SK-N-SH treated with all-trans-retinoic acid at 6 μM for 48 hours (cell line): ENCODE measurements around the gene USP35.

Experiments used
- ATAC-seq: fragments of 200-7000 bp; cut with Tn5 transposase; 3 replicates; pipeline ENCODE4 v1.9.1; 2020; ENCODE audit warnings: mild to moderate bottlenecking, moderate library complexity
- ARNTL ChIP-seq: fragments of 450-650 bp; formaldehyde crosslinking; IDR thresholded peaks from 2 replicates; pipeline ENCODE4 v1.5.0; 2020; ENCODE audit warnings: low read depth, mild to moderate bottlenecking, moderate library complexity, borderline replicate concordance
- BACH2 ChIP-seq: fragments of 250-450 bp; sonication (Bioruptor Pico); IDR thresholded peaks from 2 replicates; pipeline ENCODE4 v1.9.0; 2021; ENCODE audit warnings: mild to moderate bottlenecking, borderline replicate concordance
- CSDC2 ChIP-seq: fragments of 250-450 bp; sonication (Bioruptor Pico); IDR thresholded peaks from 2 replicates; pipeline ENCODE4 v1.5.0; 2020; ENCODE audit warnings: mild to moderate bottlenecking, moderate library complexity
- GLIS3 ChIP-seq: fragments of 250-450 bp; sonication (Bioruptor Pico); IDR thresholded peaks from 2 replicates; pipeline ENCODE4 v1.5.0; 2020; ENCODE audit warnings: mild to moderate bottlenecking, moderate library complexity
- ISL1 ChIP-seq: fragments of 250-450 bp; sonication (Bioruptor Pico); IDR thresholded peaks from 2 replicates; pipeline ENCODE4 v2.1.2; 2022; ENCODE audit warnings: mild to moderate bottlenecking, moderate library complexity
- OSR1 ChIP-seq: fragments of 250-450 bp; sonication (Bioruptor Pico); IDR thresholded peaks from 2 replicates; pipeline ENCODE4 v1.8.0; 2022; ENCODE audit warnings: moderate library complexity, mild to moderate bottlenecking, inconsistent platforms
- POU6F1 ChIP-seq: fragments of 250-450 bp; sonication (Bioruptor Pico); IDR thresholded peaks from 2 replicates; pipeline ENCODE4 v1.8.0; 2021; ENCODE audit warnings: low read depth, mild to moderate bottlenecking, moderate library complexity, borderline replicate concordance
- PPARA ChIP-seq: fragments of 250-450 bp; sonication (Bioruptor Pico); IDR thresholded peaks from 2 replicates; pipeline ENCODE4 v1.5.0; 2020; ENCODE audit warnings: mild to moderate bottlenecking, borderline replicate concordance
- SNAI2 ChIP-seq: fragments of 250-450 bp; sonication (Bioruptor Pico); IDR thresholded peaks from 2 replicates; pipeline ENCODE4 v1.5.0; 2020; ENCODE audit warnings: mild to moderate bottlenecking, moderate library complexity
- TCF4 ChIP-seq: fragments of 250-450 bp; sonication (Bioruptor Pico); IDR thresholded peaks from 2 replicates; pipeline ENCODE4 v1.8.0; 2021; ENCODE audit warnings: mild to moderate bottlenecking, moderate library complexity, borderline replicate concordance
- TOX ChIP-seq: fragments of 250-450 bp; sonication (Bioruptor Pico); IDR thresholded peaks from 2 replicates; pipeline ENCODE4 v1.8.0; 2021; ENCODE audit warnings: mild to moderate bottlenecking, moderate library complexity, borderline replicate concordance
- TSHZ2 ChIP-seq: fragments of 250-450 bp; sonication (Bioruptor Pico); IDR thresholded peaks from 2 replicates; pipeline ENCODE4 v1.5.0; 2020; ENCODE audit warnings: mild to moderate bottlenecking, moderate library complexity
- ZC3H10 ChIP-seq: fragments of 250-450 bp; sonication (Bioruptor Pico); IDR thresholded peaks from 2 replicates; pipeline ENCODE4 v1.5.1; 2021; ENCODE audit warnings: mild to moderate bottlenecking, moderate library complexity
- ZFP3 ChIP-seq: fragments of 250-450 bp; sonication (Bioruptor Pico); IDR thresholded peaks from 2 replicates; pipeline ENCODE4 v1.5.0; 2020; ENCODE audit warnings: mild to moderate bottlenecking, moderate library complexity
- ZFP30 ChIP-seq: fragments of 450-650 bp; formaldehyde crosslinking; IDR thresholded peaks from 2 replicates; pipeline ENCODE4 v1.5.0; 2022; ENCODE audit warnings: mild to moderate bottlenecking, moderate library complexity
- ZNF565 ChIP-seq: fragments of 450-650 bp; formaldehyde crosslinking; conservative IDR thresholded peaks from 2 replicates; pipeline ENCODE4 v1.5.0; 2020; ENCODE audit warnings: low read depth, mild to moderate bottlenecking, moderate library complexity
- ZNF8 ChIP-seq: fragments of 450-650 bp; formaldehyde crosslinking; IDR thresholded peaks from 2 replicates; pipeline ENCODE4 v1.5.0; 2020; ENCODE audit warnings: mild to moderate bottlenecking, moderate library complexity
- TF ChIP-seq, protein P1 (sequence below): fragments of 250-450 bp; sonication (Bioruptor Pico); IDR thresholded peaks from 2 replicates; pipeline ENCODE4 v1.5.1; 2020; ENCODE audit warnings: low read depth, mild to moderate bottlenecking, moderate library complexity
- TF ChIP-seq, protein P2 (sequence below): fragments of 250-450 bp; sonication (Bioruptor Pico); IDR thresholded peaks from 2 replicates; pipeline ENCODE4 v1.5.1; 2021; ENCODE audit warnings: mild to moderate bottlenecking, moderate library complexity
- TF ChIP-seq, protein P3 (sequence below): fragments of 250-450 bp; sonication (Bioruptor Pico); IDR thresholded peaks from 2 replicates; pipeline ENCODE4 v1.8.0; 2020; ENCODE audit warnings: mild to moderate bottlenecking, moderate library complexity, borderline replicate concordance

The USP35 gene

GRCh38 chr11:78213526-78214330 is 25.0 kb downstream of the USP35 start:
- ATAC-seq, result no peak
- TF ChIP-seq ZNF565, result no peak
- no peak for TF ChIP-seq ZC3H10 (CRISPR knock-in tag)
- TF ChIP-seq CSDC2, result no peak
- TF ChIP-seq TOX (CRISPR knock-in tag), result no peak
- TF ChIP-seq, protein P1, sequence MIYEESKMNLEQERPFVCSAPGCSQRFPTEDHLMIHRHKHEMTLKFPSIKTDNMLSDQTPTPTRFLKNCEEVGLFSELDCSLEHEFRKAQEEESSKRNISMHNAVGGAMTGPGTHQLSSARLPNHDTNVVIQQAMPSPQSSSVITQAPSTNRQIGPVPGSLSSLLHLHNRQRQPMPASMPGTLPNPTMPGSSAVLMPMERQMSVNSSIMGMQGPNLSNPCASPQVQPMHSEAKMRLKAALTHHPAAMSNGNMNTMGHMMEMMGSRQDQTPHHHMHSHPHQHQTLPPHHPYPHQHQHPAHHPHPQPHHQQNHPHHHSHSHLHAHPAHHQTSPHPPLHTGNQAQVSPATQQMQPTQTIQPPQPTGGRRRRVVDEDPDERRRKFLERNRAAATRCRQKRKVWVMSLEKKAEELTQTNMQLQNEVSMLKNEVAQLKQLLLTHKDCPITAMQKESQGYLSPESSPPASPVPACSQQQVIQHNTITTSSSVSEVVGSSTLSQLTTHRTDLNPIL (CRISPR knock-in tag), result no peak
- no peak for TF ChIP-seq POU6F1
- no peak for TF ChIP-seq BACH2 (CRISPR knock-in tag)
- TF ChIP-seq ZFP3 (CRISPR knock-in tag), result no peak
- TF ChIP-seq TSHZ2 (CRISPR knock-in tag), result no peak
- no peak for TF ChIP-seq ZFP30 (CRISPR knock-in tag)
- TF ChIP-seq OSR1 (CRISPR knock-in tag), result no peak

DNA sequence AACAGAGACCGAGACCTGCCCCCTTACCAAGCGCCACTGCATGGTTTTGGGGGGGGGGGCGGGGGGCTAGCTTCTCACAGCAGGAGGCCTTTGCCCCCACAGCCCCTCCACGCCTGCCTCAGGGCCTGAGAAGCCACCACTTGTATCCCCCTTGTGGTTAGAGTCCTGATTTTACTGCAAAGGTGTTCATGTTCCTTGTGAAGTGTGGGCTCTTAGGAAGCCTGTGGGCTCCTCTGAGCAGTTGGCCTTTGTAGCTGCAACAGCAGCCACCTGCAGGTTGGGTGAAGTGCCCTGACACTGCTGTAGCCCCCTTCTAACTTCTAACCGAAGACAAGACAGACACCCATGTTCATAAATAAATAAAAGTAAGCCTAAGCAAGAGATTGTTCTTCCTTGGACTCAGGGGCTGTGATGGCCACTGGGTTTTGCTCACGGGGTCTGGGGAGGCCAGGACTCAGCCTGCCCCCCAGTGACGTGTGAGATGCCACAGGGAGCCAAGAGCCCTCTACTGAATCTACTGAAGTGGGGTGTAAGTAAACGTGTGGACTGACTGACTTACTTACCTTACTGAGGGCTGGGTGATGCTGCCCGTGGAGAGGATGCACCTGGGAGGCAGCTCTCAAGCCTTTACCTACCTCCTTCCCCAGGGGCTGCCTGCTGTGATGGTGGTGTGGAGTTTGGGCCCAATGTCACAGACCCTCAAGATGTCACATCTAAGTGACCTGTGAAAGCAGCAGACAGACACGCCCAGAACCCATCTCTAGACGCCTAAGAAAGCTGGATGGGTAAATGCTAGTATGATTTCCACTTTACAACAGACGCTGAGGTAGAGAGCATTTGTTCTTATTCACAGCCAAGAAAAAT is 25.8 kb downstream of the USP35 start:
- TF ChIP-seq TCF4 (CRISPR knock-in tag), result no peak
- TF ChIP-seq BACH2 (CRISPR knock-in tag), result no peak
- no peak for TF ChIP-seq ZNF8
- TF ChIP-seq, protein P2, sequence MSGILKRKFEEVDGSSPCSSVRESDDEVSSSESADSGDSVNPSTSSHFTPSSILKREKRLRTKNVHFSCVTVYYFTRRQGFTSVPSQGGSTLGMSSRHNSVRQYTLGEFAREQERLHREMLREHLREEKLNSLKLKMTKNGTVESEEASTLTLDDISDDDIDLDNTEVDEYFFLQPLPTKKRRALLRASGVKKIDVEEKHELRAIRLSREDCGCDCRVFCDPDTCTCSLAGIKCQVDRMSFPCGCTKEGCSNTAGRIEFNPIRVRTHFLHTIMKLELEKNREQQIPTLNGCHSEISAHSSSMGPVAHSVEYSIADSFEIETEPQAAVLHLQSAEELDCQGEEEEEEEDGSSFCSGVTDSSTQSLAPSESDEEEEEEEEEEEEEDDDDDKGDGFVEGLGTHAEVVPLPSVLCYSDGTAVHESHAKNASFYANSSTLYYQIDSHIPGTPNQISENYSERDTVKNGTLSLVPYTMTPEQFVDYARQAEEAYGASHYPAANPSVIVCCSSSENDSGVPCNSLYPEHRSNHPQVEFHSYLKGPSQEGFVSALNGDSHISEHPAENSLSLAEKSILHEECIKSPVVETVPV, result no peak

GRCh38 chr11:78216021-78216420 is 27.3 kb downstream of the USP35 start:
- ATAC-seq, result no peak
- TF ChIP-seq SNAI2 (CRISPR knock-in tag), result no peak
- no peak for TF ChIP-seq ZFP30 (CRISPR knock-in tag)
- TF ChIP-seq OSR1 (CRISPR knock-in tag), result no peak
- no peak for TF ChIP-seq PPARA (CRISPR knock-in tag)
- no peak for TF ChIP-seq ZC3H10 (CRISPR knock-in tag)
- TF ChIP-seq ISL1 (CRISPR knock-in tag), result no peak
- TF ChIP-seq TCF4 (CRISPR knock-in tag), result no peak
- no peak for TF ChIP-seq TOX (CRISPR knock-in tag)
- TF ChIP-seq ARNTL, result no peak
- no peak for TF ChIP-seq ZFP3 (CRISPR knock-in tag)
- no peak for TF ChIP-seq GLIS3
- TF ChIP-seq, protein P3, sequence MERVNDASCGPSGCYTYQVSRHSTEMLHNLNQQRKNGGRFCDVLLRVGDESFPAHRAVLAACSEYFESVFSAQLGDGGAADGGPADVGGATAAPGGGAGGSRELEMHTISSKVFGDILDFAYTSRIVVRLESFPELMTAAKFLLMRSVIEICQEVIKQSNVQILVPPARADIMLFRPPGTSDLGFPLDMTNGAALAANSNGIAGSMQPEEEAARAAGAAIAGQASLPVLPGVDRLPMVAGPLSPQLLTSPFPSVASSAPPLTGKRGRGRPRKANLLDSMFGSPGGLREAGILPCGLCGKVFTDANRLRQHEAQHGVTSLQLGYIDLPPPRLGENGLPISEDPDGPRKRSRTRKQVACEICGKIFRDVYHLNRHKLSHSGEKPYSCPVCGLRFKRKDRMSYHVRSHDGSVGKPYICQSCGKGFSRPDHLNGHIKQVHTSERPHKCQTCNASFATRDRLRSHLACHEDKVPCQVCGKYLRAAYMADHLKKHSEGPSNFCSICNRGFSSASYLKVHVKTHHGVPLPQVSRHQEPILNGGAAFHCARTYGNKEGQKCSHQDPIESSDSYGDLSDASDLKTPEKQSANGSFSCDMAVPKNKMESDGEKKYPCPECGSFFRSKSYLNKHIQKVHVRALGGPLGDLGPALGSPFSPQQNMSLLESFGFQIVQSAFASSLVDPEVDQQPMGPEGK, result no peak
- TF ChIP-seq POU6F1, result no peak

More for the DNA sequence above, 25.8 kb downstream of the USP35 start:
- ATAC-seq, result no peak
